Endothelial cell (in vitro differentiated cells): ENCODE results near the gene IQCN. TPM values are rescaled to one million over a fixed set of nuclear protein-coding genes. Genes with fewer than 3 reads are reported as not detected.
A peak's percentile ranks its signal among the peaks of the same experiment; 100 is the strongest.

Experiments
- DNase-seq: peaks from one replicate; pipeline ENCODE4 v3.0.0; 2021; ENCODE audit warnings: low spot score
- H3K27ac Mint-ChIP-seq: one replicate; pipeline ENCODE4 v1.8.0; 2021; ENCODE audit warnings: mixed read lengths, inconsistent platforms; ENCODE audit not compliant: unreplicated experiment
- H3K27me3 Mint-ChIP-seq: one replicate; pipeline ENCODE4 v1.8.0; 2021; ENCODE audit warnings: mild to moderate bottlenecking, moderate library complexity, mixed read lengths, inconsistent platforms; ENCODE audit not compliant: unreplicated experiment
- H3K36me3 Mint-ChIP-seq: one replicate; pipeline ENCODE4 v1.8.0; 2021; ENCODE audit warnings: mild to moderate bottlenecking, low read depth, mixed read lengths, inconsistent platforms; ENCODE audit not compliant: unreplicated experiment
- H3K4me1 Mint-ChIP-seq: one replicate; pipeline ENCODE4 v1.8.0; 2021; ENCODE audit warnings: mild to moderate bottlenecking, mixed read lengths, inconsistent platforms; ENCODE audit not compliant: unreplicated experiment
- H3K4me3 Mint-ChIP-seq: one replicate; pipeline ENCODE4 v1.8.0; 2021; ENCODE audit warnings: mild to moderate bottlenecking, mixed read lengths, inconsistent platforms; ENCODE audit not compliant: unreplicated experiment
- H3K9me3 Mint-ChIP-seq: one replicate; pipeline ENCODE4 v1.8.0; 2021; ENCODE audit warnings: mixed read lengths, inconsistent platforms; ENCODE audit not compliant: unreplicated experiment
- total RNA-seq: library from RNA; stranded (reverse); fragmentation: NEBNext Ultra II Directional; extraction: Animal tissue kit (Norgen Biotek cat#: 25700); gene quantifications from one replicate; pipeline ENCODE4 v1.2.1, GENCODE V29; 2021; ENCODE audit not compliant: unreplicated experiment
- TF ChIP-seq, protein P1 (sequence below): fragments of 200-600 bp; sonication (generic); IDR thresholded peaks from one replicate; pipeline ENCODE4 v1.5.0; 2021; ENCODE audit warnings: antibody characterized with exemption; ENCODE audit not compliant: unreplicated experiment

IQCN gene
- total RNA-seq, 1 donor from 2014 or later, result 1.2 TPM

DNA sequence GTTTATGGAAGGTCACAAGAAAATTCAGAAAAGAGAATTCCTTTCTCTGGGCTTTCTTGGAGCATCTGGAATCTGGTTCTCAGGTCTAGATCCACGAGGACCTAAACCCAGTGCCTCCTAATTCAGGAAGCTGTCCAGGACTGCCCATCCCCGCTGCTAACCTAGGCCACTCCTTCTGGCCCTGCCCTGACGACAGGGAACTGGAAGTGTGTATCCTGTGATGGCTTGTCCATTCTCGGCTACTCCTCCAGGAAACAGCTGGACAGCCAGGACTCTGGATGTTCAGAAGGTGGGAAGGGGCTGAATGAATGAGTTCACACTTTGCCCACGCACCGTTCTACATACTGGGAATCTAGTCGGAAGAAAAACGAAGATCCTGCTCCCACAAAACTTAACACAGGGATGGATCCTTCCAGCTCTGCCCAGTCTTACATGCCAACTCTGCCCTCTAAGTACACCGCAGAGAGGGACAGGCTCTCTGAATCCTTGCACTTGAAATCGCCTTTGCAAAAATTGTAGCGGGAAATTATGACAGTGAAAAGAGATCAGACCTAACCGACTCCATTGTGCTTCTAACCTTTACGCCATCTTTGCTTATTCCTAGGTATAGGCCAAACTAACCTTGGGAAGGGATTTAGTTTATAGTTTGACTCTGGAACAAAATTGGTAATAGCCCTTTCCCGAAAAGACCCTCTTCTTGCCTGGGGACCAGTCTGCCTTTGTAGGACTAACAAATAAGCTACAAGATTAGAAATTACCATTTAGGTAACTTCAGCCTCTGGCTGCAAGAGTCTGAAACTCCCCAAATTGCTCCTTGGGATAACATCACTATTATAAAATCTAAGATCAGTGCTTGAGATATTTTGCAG is 46.8 kb upstream of the IQCN start:
- DNase-seq, result peak; percentile 58
- H3K27me3 Mint-ChIP-seq, result peaks cover 3% of the 10 kb centered on the region
- H3K4me1 Mint-ChIP-seq, result peaks cover 57% of the 10 kb centered on the region
- TF ChIP-seq, protein P1, sequence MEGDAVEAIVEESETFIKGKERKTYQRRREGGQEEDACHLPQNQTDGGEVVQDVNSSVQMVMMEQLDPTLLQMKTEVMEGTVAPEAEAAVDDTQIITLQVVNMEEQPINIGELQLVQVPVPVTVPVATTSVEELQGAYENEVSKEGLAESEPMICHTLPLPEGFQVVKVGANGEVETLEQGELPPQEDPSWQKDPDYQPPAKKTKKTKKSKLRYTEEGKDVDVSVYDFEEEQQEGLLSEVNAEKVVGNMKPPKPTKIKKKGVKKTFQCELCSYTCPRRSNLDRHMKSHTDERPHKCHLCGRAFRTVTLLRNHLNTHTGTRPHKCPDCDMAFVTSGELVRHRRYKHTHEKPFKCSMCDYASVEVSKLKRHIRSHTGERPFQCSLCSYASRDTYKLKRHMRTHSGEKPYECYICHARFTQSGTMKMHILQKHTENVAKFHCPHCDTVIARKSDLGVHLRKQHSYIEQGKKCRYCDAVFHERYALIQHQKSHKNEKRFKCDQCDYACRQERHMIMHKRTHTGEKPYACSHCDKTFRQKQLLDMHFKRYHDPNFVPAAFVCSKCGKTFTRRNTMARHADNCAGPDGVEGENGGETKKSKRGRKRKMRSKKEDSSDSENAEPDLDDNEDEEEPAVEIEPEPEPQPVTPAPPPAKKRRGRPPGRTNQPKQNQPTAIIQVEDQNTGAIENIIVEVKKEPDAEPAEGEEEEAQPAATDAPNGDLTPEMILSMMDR, result no peak
- H3K27ac Mint-ChIP-seq, result peak overlapping the region; percentile 93
- peaks cover 4% of the 10 kb centered on the region for H3K36me3 Mint-ChIP-seq
- no peaks in the 10 kb centered on the region for H3K9me3 Mint-ChIP-seq
- peak overlapping the region; percentile 89 for H3K4me3 Mint-ChIP-seq

DNA sequence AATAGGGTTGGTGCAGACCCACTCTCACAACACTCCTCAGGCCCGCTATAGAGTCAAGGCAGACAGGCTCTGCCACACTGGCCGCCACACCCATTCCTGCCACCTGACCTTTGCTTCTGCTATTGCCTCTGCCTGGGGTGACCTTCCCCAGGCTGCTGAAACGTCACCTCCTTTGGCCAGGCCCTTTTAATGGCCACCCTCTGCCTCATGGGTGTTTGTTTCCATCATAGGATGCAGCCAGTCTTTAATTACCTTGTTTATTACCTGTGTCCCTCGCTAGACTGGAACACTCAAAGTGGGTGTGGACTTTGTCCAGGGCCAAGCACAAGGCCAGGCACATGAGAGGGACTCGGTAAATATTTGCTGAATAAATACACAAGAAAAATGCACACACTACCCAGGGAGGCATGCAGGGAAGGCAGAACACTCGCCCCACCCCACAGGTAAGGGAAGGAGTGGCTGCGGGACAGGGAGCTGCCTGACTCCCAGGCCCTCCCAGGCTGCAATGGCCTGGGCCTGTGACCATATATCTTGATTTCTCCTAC is 45.4 kb upstream of the IQCN start:
- Mint-ChIP-seq H3K4me3 (peak overlapping the region; percentile 74), H3K27me3 (peaks cover 3% of the 10 kb centered on the region), H3K4me1 (peaks cover 63% of the 10 kb centered on the region), H3K9me3 (no peaks in the 10 kb centered on the region), H3K27ac (peak overlapping the region; percentile 93), H3K36me3 (peaks cover 4% of the 10 kb centered on the region)
- no peak for DNase-seq
- TF ChIP-seq, protein P1, result no peak

GRCh38 chr19:18317961-18318800 is 43.9 kb upstream of the IQCN start:
- Mint-ChIP-seq H3K9me3 (no peaks in the 10 kb centered on the region), H3K36me3 (peaks cover 3% of the 10 kb centered on the region), H3K4me3 (peak overlapping the region; percentile 57), H3K27me3 (no peaks in the 10 kb centered on the region), H3K27ac (peak overlapping the region; percentile 92), H3K4me1 (peaks cover 54% of the 10 kb centered on the region)
- DNase-seq, result peak; percentile 67
- TF ChIP-seq, protein P1, result no peak

DNA sequence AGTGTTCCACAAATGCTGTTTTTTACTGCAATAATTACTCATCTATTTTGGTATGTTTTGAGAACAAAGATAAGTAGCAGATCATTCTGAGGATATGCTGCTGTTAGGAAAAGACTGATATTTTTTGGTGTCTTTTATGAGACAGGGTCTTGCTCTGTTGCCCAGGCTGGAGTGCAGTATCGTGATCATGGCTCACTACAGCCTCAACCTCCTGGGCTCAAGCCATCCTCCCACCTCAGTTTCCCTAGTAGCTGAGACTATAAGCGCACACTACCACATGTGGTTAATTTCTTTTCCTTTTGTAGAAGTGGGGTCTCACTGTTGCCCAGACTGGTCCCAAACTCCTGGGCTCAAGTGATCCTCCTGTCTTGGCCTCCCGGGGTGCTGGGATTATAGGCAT is 39.1 kb upstream of the IQCN start:
- no peak for DNase-seq
- Mint-ChIP-seq H3K27ac (no peak overlapping the region), H3K4me3 (no peak overlapping the region), H3K36me3 (peaks cover 3% of the 10 kb centered on the region), H3K9me3 (no peaks in the 10 kb centered on the region), H3K4me1 (peaks cover 16% of the 10 kb centered on the region), H3K27me3 (peaks cover 3% of the 10 kb centered on the region)
- TF ChIP-seq, protein P1, result no peak
